ENCODE results near the gene HOXD13. TPM values are rescaled to one million over a fixed set of nuclear protein-coding genes. Genes with fewer than 3 reads are reported as not detected.

HOXD13 gene
- total and polyA plus RNA-seq, 2 donors (not counting 1 experiment from before 2014, with no cell fraction given): not detected

- 8% methylated on average over 43 of the region's 47 CpGs for WGBS (ENCODE audit: insufficient coverage)
- H2AFZ ChIP-seq (ENCODE audit: insufficient read depth, low read depth, low read length, poor library complexity, severe bottlenecking): peak overlapping the region; percentile 40
- POLR2A ChIA-PET: no interaction called here
- ATAC-seq (ENCODE audit: low read depth) (no peak), DNase-seq (no peak)
- peaks cover 0 to 94% (median 75%) of the 10 kb centered on the region in 4 experiments for H3K27me3 ChIP-seq (replicated peaks in 1 of 4; ENCODE audit: control extremely low read depth in 1 of 4, control insufficient read depth in 3 of 4, insufficient read depth in 4 of 4, low read length in 3 of 4)
- no peaks in the 10 kb centered on the region for H4K20me1 ChIP-seq (ENCODE audit: control insufficient read depth, insufficient read depth, low read length, poor library complexity, severe bottlenecking)
- TF ChIP-seq CTCF (IDR thresholded peaks at IDR 0.05): no peak
- TF ChIP-seq EZH2 (IDR thresholded peaks at IDR 0.05; ENCODE audit: borderline replicate concordance, insufficient read depth, low read depth, low read length, poor library complexity, severe bottlenecking): peak; percentile 92
- H3K36me3 ChIP-seq (replicated peaks in 1 of 2; ENCODE audit: control extremely low read depth in 1 of 2, control insufficient read depth in 1 of 2, extremely low read depth in 1 of 2, insufficient read depth in 2 of 2, low read length in 1 of 2): no peaks in the 10 kb centered on the region
- peaks cover 11% of the 10 kb centered on the region for H3K4me1 Mint-ChIP-seq
- no peak overlapping the region for H3K27ac ChIP-seq (ENCODE audit: low read length in 2 of 2)
- H3K27ac Mint-ChIP-seq: no peak overlapping the region
- H3K9me3 Mint-ChIP-seq (ENCODE audit: insufficient read depth): peaks cover 2% of the 10 kb centered on the region
- CTCF ChIA-PET: interaction anchor here (1.2 kb wide), 1 partner anchor 333 kb away, joined by 3 read pairs; no protein-coding TSS in a partner anchor
- H3K9me3 ChIP-seq (ENCODE audit: control extremely low read depth in 1 of 3, control insufficient read depth in 2 of 3, insufficient read depth in 1 of 3, low read length in 2 of 3): peaks cover 0 to 51% (median 0%) of the 10 kb centered on the region in 3 donors
- intact Hi-C loops (cut with micrococcal nuclease): no loop called here
- H3K27me3 Mint-ChIP-seq: peaks cover 78% of the 10 kb centered on the region
- no peaks in the 10 kb centered on the region for H3K79me2 ChIP-seq (ENCODE audit: control insufficient read depth, insufficient read depth, low read length)
- peaks cover 5 to 35% of the 10 kb centered on the region in 2 donors for H3K4me1 ChIP-seq (ENCODE audit: control insufficient read depth in 2 of 2, insufficient read depth in 2 of 2, low read length in 2 of 2)
- peak overlapping the region in 2 of 5 experiments; percentile 26 to 33 for H3K4me3 ChIP-seq (ENCODE audit: control extremely low read depth in 1 of 5, extremely low read depth in 1 of 5, insufficient read depth in 1 of 5, low read depth in 2 of 5, low read length in 4 of 5)
- peak overlapping the region; percentile 26 for H3K9ac ChIP-seq (ENCODE audit: low read length)
- peak overlapping the region; percentile 54 for H3K4me3 Mint-ChIP-seq
- H3K4me2 ChIP-seq (replicated peaks; ENCODE audit: low read depth, low read length, poor library complexity, severe bottlenecking): peak overlapping the region; percentile 72
Measured at GRCh38 chr2:176122052-176122682, 29.6 kb downstream of the HOXD13 start.

GRCh38 chr2:176122683-176123410 is 30.3 kb downstream of the HOXD13 start, which contains the start of gene HOXD9:
HOXD9 (plus strand) TSS chr2:176122719; CDS start chr2:176122769, 50 bp downstream.
- no peak for ATAC-seq (ENCODE audit: low read depth)
- intact Hi-C loops (cut with micrococcal nuclease): no loop called here

More at GRCh38 chr2:176122683-176123410, 30.3 kb downstream of the HOXD13 start, which contains the start of gene HOXD9:
- peak within 1 kb of the TSS; percentile 54 for H3K4me3 Mint-ChIP-seq
- peak within 1 kb of the TSS in 2 of 5 experiments; percentile 26 to 33 for H3K4me3 ChIP-seq (ENCODE audit: control extremely low read depth in 1 of 5, extremely low read depth in 1 of 5, insufficient read depth in 1 of 5, low read depth in 2 of 5, low read length in 4 of 5)
- H3K27ac Mint-ChIP-seq: no peak within 1 kb of the TSS
- H3K4me1 ChIP-seq (ENCODE audit: control insufficient read depth in 2 of 2, insufficient read depth in 2 of 2, low read length in 2 of 2): peaks cover 5 to 40% of the 10 kb centered on the region in 2 donors
- no peak for DNase-seq
- POLR2A ChIA-PET: no interaction called here
- no peaks in the 10 kb centered on the region for H3K79me2 ChIP-seq (ENCODE audit: control insufficient read depth, insufficient read depth, low read length)
- H3K36me3 ChIP-seq (replicated peaks in 1 of 2; ENCODE audit: control extremely low read depth in 1 of 2, control insufficient read depth in 1 of 2, extremely low read depth in 1 of 2, insufficient read depth in 2 of 2, low read length in 1 of 2): no peaks in the 10 kb centered on the region
- WGBS (ENCODE audit: insufficient coverage): 8% methylated on average over 84 of the region's 84 CpGs
- peaks cover 0 to 91% (median 75%) of the 10 kb centered on the region in 4 experiments for H3K27me3 ChIP-seq (replicated peaks in 1 of 4; ENCODE audit: control extremely low read depth in 1 of 4, control insufficient read depth in 3 of 4, insufficient read depth in 4 of 4, low read length in 3 of 4)
- no peak within 1 kb of the TSS for H3K27ac ChIP-seq (ENCODE audit: low read length in 2 of 2)
- H3K4me1 Mint-ChIP-seq: peaks cover 13% of the 10 kb centered on the region
- peaks cover 2% of the 10 kb centered on the region for H3K9me3 Mint-ChIP-seq (ENCODE audit: insufficient read depth)
- H3K27me3 Mint-ChIP-seq: peaks cover 79% of the 10 kb centered on the region
- no peaks in the 10 kb centered on the region for H4K20me1 ChIP-seq (ENCODE audit: control insufficient read depth, insufficient read depth, low read length, poor library complexity, severe bottlenecking)
- H2AFZ ChIP-seq (ENCODE audit: insufficient read depth, low read depth, low read length, poor library complexity, severe bottlenecking): peak within 1 kb of the TSS; percentile 40
- TF ChIP-seq CTCF (IDR thresholded peaks at IDR 0.05) (no peak), EZH2 (IDR thresholded peaks at IDR 0.05; ENCODE audit: borderline replicate concordance, insufficient read depth, low read depth, low read length, poor library complexity, severe bottlenecking) (no peak)
- peaks cover 0 to 44% (median 0%) of the 10 kb centered on the region in 3 donors for H3K9me3 ChIP-seq (ENCODE audit: control extremely low read depth in 1 of 3, control insufficient read depth in 2 of 3, insufficient read depth in 1 of 3, low read length in 2 of 3)
- peak within 1 kb of the TSS; percentile 72 for H3K4me2 ChIP-seq (replicated peaks; ENCODE audit: low read depth, low read length, poor library complexity, severe bottlenecking)
- CTCF ChIA-PET: interaction anchor here (1.2 kb wide), 1 partner anchor 332 kb away, joined by 3 read pairs; no protein-coding TSS in a partner anchor
- H3K9ac ChIP-seq (ENCODE audit: low read length): peak within 1 kb of the TSS; percentile 26

All from B cell (primary cell).